GM18526 (cell line): ENCODE results near the gene SAP30L.

ENCODE experiments used
- POLR2A ChIP-seq: IDR thresholded peaks from 3 replicates; pipeline ENCODE4 v1.6.1; 2011; ENCODE audit not compliant: insufficient read length; ENCODE audit errors: extremely low read depth

The SAP30L gene

DNA sequence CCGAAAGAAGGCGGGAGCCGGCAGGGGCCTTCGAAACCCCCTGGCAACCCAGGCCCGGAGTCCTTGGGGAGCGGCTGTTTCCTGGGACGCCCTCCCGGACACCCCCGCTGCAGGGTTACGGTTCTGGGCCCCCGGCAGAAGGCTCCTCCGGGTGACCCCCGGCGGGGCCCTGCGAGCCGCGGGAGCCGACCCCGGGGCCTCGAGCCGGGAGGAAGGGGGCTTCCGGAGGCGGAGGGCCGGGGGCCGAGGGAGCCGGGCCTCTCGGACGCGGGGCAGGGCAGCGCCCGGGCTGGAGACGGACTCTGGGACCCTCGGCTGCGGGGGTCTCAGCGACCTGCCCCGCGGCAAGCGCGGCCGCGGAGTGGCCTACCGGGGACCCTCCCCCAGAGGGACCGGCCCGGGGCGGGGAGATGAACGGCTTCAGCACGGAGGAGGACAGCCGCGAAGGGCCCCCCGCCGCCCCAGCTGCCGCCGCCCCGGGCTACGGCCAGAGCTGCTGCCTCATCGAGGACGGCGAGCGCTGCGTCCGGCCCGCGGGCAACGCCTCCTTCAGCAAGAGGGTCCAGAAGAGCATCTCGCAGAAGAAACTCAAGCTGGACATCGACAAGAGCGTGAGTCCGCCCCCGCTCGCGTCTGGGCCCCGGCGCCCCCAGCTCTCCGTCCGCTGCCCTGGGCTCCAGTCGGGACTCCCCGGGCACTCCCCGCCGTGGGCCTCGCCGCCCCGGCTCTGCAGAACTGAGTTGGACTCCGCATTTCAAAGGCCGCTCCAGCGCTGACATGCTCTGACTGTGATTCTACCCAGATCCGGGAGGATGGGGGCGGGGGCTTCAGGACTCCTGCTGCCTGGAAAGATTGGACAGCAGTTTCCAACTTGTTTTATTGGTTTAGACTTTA lies 645 bp downstream of the SAP30L start:
- no peak for TF ChIP-seq POLR2A

- TF ChIP-seq POLR2A = no peak
Observed at GRCh38 chr5:154447089-154447725, 1.4 kb downstream of the SAP30L start.

DNA sequence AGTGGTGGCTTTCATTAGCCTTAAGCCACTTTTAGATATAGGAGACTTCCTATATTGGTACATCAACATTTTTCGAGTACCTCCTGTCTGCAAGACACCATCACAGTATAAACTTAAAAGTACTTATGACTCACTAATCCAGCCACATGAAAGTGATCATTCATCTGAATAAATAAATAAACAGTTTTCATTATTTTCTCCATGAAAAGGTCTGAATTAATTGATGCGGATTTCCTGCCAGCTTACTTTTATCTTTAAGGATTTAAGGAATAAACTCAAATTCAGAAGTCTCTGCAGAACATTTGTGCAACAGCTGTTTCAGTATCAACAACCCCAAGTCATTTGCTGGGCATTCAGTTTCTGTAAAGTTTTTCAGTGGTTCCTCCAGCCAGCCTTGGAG lies 4.0 kb downstream of the SAP30L start:
- TF ChIP-seq POLR2A = no peak

DNA sequence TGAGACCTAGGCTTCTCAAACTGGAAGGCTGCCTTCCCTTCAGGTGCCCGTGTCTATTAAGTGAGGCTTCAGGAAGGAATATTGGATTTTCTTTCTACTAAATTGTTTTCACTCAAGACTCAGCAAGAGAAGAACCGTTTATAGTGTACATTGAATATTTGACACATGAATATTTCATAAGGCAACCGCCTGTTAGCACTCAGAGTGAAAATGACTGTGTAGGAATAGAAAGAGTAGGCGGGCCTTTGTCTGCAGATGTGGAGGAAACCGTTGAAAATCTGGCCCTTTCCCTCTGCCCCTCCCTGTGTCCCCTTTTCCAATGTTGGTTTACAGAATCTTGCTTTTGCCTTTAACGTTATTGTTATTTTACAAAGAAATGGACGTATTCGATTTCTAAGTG lies 6.2 kb downstream of the SAP30L start:
- TF ChIP-seq POLR2A = no peak

DNA sequence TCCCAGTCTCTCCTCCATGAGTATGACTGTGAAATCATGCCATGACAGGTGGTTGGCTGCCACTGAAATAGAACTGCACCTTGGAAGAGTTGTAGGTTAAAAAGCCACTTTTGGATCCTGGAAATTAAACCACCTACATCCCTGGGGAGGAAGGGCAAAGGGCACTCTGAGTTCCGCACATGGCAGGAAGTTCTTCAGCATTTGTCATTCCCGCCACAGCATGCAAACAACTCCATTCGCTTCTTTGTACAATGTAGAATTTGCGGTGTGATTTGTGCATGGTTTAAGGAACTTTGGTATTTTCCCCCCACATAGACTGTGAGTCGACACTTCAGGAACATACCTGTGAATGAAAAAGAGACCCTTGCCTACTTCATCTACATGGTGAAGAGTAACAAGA lies 9.8 kb downstream of the SAP30L start:
- no peak for TF ChIP-seq POLR2A

DNA sequence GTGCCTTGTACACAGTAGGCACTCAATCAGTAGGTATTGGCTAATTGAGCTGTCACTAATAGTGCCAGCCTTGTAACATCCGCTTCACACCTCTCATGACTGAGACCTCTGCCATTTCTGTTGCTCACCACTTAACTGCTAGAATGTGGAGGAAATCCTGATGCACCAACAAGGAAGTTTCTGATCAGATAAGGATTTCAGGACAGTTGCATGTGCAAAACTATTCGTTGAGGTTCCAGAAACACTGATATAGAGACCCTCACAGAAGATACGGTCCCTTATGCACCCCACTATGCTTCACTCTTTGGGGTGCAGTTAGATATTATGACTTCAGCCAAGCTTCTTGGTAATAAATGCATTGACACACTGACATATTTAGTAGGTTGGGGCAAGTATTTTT lies 10.7 kb downstream of the SAP30L start:
- no peak for TF ChIP-seq POLR2A

DNA sequence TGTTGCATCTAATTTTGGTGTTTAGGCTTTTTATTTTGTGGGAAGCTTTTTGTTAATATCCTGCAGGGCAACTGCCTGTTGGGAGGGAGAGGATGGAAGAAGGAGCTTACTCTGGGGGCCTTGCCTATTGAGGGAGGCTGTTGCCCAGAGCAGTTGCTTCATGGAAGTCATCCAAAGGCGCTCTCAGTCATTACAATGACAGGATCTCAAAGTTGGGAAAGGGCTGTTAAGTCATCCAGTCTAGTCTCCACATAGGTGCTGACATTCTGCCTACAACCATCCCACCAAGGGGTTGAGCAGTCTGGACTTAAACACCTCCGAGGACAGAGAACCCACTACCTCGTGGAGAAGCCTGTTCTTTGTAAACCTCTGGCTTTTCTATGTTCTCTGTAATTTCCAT lies 13.2 kb downstream of the SAP30L start:
- no peak for TF ChIP-seq POLR2A

GRCh38 chr5:154460172-154460571 lies 14.4 kb downstream of the SAP30L start:
- no peak for TF ChIP-seq POLR2A

DNA sequence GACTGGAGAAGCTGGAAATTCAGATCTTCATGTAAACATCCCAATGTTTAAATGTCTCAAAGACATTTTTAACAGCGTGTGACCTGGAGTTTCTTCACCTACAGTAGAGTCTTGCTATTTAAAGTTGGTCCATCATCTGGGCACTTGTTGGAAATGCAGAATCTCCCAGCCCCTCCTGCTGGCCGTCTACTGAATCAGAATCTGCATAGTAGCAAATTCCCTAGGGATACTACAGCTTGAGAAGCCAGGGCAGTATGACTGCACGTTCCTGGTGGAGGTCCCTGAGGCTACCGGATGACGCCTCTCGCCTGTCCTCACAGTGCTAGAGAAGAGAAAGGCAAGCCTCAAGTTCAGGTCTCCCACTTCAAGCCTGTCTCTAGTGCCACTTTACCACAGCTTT lies 15.7 kb downstream of the SAP30L start:
- TF ChIP-seq POLR2A = no peak

DNA sequence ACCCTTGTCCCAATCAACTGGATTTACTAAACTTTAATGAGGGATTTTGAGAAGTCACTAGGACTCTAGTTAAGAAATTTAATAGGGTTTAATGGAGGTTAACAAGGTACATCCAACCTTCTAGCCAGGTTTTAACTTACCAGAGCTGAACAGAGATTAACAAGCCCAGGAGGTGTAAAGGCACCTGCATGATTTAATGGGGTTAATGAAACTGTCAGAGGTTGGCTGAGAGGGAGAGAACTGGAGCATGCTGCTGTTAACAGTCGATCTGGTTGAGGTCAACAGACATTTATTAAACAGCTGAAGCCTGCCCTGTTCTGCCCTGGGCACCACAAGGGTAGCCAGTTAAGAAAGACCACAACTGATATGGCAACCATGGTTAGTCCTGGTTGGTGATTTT lies 18.6 kb downstream of the SAP30L start:
- no peak for TF ChIP-seq POLR2A

GRCh38 chr5:154465169-154465568 lies 19.4 kb downstream of the SAP30L start:
- TF ChIP-seq POLR2A = no peak

DNA sequence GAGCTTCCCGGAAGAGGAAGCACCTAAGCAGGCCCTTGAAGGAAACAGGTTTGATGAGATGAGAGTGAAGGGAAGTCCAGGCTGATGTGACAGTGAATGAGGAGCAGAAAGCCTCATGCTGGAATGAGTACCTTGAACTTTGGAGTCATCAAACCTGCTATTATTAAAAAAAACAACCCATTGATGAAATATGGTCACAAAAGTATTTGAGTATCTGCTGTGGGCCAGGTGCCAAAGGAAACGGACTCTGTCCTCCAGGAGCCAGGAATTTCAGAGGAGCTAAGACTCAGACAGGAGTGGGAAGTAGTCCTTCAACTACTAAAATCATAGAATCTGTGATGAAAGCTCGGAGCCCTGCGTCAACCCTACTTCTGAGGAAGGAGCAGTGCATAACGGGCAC lies 20.4 kb downstream of the SAP30L start:
- TF ChIP-seq POLR2A = no peak

- no peak for TF ChIP-seq POLR2A
Observed at GRCh38 chr5:154466671-154467070, 20.9 kb downstream of the SAP30L start.

- TF ChIP-seq POLR2A = no peak
Observed at GRCh38 chr5:154467655-154468354, 22.0 kb downstream of the SAP30L start.

DNA sequence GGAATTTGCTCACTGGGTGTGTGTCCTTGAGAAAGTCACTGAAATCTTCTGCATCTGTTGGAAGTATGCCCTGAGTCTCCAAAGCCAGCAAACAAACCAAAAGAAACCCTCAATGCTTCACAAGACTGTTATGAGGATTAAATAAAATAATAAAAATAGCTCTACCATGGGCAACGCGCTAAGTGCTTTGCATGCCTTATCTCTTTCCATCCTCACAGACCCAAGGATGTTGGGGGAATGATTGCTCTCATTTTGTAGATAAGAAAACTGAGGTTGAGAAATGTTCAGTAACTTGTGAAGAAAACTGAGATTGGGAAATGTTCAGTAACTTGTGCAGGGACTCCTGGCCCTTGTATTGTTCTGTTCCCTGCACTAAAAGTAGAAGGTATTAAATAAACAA lies 24.3 kb downstream of the SAP30L start:
- TF ChIP-seq POLR2A = no peak
